H9 (cell line): ENCODE results near the gene TRPM3. TPM values are rescaled to one million over a fixed set of nuclear protein-coding genes. Genes with fewer than 3 reads are reported as not detected.

ENCODE experiments used
- DNase-seq: peaks from one replicate; pipeline ENCODE4 v3.0.0-alpha.2; 2017
- H2AFZ ChIP-seq: one replicate; pipeline ENCODE4 v1.6.1; 2013; ENCODE audit warnings: mild to moderate bottlenecking, low read length, control low read depth, moderate library complexity
- H2AK5ac ChIP-seq: 2 replicates; pipeline ENCODE4 v1.6.1; 2013; ENCODE audit warnings: low read length, control low read depth, mixed read lengths; ENCODE audit not compliant: insufficient read length
- H2BK120ac ChIP-seq: one replicate; pipeline ENCODE4 v1.6.1; 2013; ENCODE audit warnings: low read depth, mild to moderate bottlenecking, low read length, control low read depth, inconsistent platforms; ENCODE audit not compliant: poor library complexity, severe bottlenecking
- H2BK12ac ChIP-seq: 2 replicates; pipeline ENCODE4 v1.6.1; 2013; ENCODE audit warnings: low read length, control low read depth, mixed read lengths, low read depth; ENCODE audit not compliant: insufficient read length
- H2BK15ac ChIP-seq: 2 replicates; pipeline ENCODE4 v1.6.1; 2013; ENCODE audit warnings: low read depth, low read length, control low read depth
- H2BK20ac ChIP-seq: one replicate; pipeline ENCODE4 v1.6.1; 2013; ENCODE audit warnings: low read depth, mild to moderate bottlenecking, low read length, control low read depth, inconsistent platforms; ENCODE audit not compliant: poor library complexity, severe bottlenecking
- H2BK5ac ChIP-seq: 2 replicates; pipeline ENCODE4 v1.6.1; 2013; ENCODE audit warnings: low read length, control low read depth, mixed read lengths; ENCODE audit not compliant: insufficient read length
- H3K14ac ChIP-seq: 2 replicates; pipeline ENCODE4 v1.6.1; 2013; ENCODE audit warnings: low read length, control low read depth; ENCODE audit not compliant: insufficient read depth
- H3K18ac ChIP-seq: 2 replicates; pipeline ENCODE4 v1.6.1; 2013; ENCODE audit warnings: low read depth, mild to moderate bottlenecking, mixed read lengths, low read length, control low read depth; ENCODE audit not compliant: insufficient read length
- H3K23ac ChIP-seq: 2 replicates; pipeline ENCODE4 v1.6.1; 2013; ENCODE audit warnings: low read length, control low read depth, mixed read lengths, low read depth; ENCODE audit not compliant: insufficient read length
- H3K23me2 ChIP-seq: 2 replicates; pipeline ENCODE4 v1.6.1; 2013; ENCODE audit warnings: low read depth, mild to moderate bottlenecking, mixed read lengths, low read length, control low read depth; ENCODE audit not compliant: insufficient read length, poor library complexity, severe bottlenecking
- H3K27ac ChIP-seq: 2 replicates; pipeline ENCODE4 v1.5.1; 2013; ENCODE audit warnings: low read length, control low read depth, mixed read lengths, low read depth; ENCODE audit not compliant: insufficient read length
- H3K27me3 ChIP-seq: 2 replicates; pipeline ENCODE4 v1.6.1; 2013; ENCODE audit warnings: low read length, control low read depth, inconsistent platforms; ENCODE audit not compliant: insufficient read depth
- H3K4ac ChIP-seq: 2 replicates; pipeline ENCODE4 v1.6.1; 2013; ENCODE audit warnings: low read depth, mild to moderate bottlenecking, control low read depth, inconsistent platforms, low read length, moderate library complexity
- H3K4me1 ChIP-seq: 2 replicates; pipeline ENCODE4 v1.6.1; 2013; ENCODE audit warnings: low read length, control low read depth, inconsistent platforms; ENCODE audit not compliant: insufficient read depth
- H3K4me2 ChIP-seq: 2 replicates; pipeline ENCODE4 v1.6.1; 2013; ENCODE audit warnings: low read length, control low read depth, mixed read lengths; ENCODE audit not compliant: insufficient read length, insufficient read depth
- H3K56ac ChIP-seq: 2 replicates; pipeline ENCODE4 v1.6.1; 2013; ENCODE audit warnings: low read depth, mild to moderate bottlenecking, mixed read lengths, low read length, control low read depth; ENCODE audit not compliant: insufficient read length
- H3K79me1 ChIP-seq: 2 replicates; pipeline ENCODE4 v1.6.1; 2013; ENCODE audit warnings: low read depth, mild to moderate bottlenecking, moderate library complexity, low read length, control low read depth, inconsistent platforms; ENCODE audit not compliant: insufficient read depth, poor library complexity, severe bottlenecking
- H3K79me2 ChIP-seq: 2 replicates; pipeline ENCODE4 v1.6.1; 2013; ENCODE audit warnings: low read length, control low read depth, inconsistent platforms; ENCODE audit not compliant: insufficient read depth
- H3K9ac ChIP-seq: 2 replicates; pipeline ENCODE4 v1.6.1; 2013; ENCODE audit warnings: low read length, control low read depth, mixed read lengths; ENCODE audit not compliant: insufficient read length; ENCODE audit errors: extremely low read depth
- H3K9me3 ChIP-seq: one replicate; pipeline ENCODE4 v1.6.1; 2013; ENCODE audit warnings: low read depth, low read length, inconsistent platforms; ENCODE audit not compliant: control insufficient read depth
- H3T11ph ChIP-seq: one replicate; pipeline ENCODE4 v1.6.1; 2013; ENCODE audit warnings: mild to moderate bottlenecking, low read length, control low read depth, inconsistent platforms
- H4K20me1 ChIP-seq: one replicate; pipeline ENCODE4 v1.6.1; 2013; ENCODE audit not compliant: control insufficient read depth, insufficient read length, insufficient read depth
- H4K5ac ChIP-seq: 2 replicates; pipeline ENCODE4 v1.6.1; 2013; ENCODE audit warnings: low read depth, mild to moderate bottlenecking, mixed read lengths, low read length, control low read depth; ENCODE audit not compliant: insufficient read length
- H4K8ac ChIP-seq: replicated peaks from 2 replicates; pipeline ENCODE4 v1.6.1; 2013; ENCODE audit warnings: low read length, control low read depth, mixed read lengths, low read depth; ENCODE audit not compliant: insufficient read length
- H4K91ac ChIP-seq: 2 replicates; pipeline ENCODE4 v1.6.1; 2013; ENCODE audit warnings: low read depth, mild to moderate bottlenecking, moderate library complexity, mixed read lengths, low read length, control low read depth; ENCODE audit not compliant: insufficient read length
- H3K27ac Mint-ChIP-seq, 3 experiments: 2 replicates in 2 of 3; 3 replicates in 1 of 3; pipeline ENCODE4 v1.8.0; 2020 to 2021; ENCODE audit warnings: mixed read lengths in 3 of 3, mild to moderate bottlenecking in 1 of 3, moderate library complexity in 1 of 3
- H3K27me3 Mint-ChIP-seq: 2 replicates; pipeline ENCODE4 v1.8.0; 2021; ENCODE audit warnings: low read depth, mild to moderate bottlenecking, moderate library complexity, mixed read lengths
- H3K36me3 Mint-ChIP-seq, 3 experiments: 2 replicates in 2 of 3; 3 replicates in 1 of 3; pipeline ENCODE4 v1.8.0; 2020 to 2021; ENCODE audit warnings: low read depth in 3 of 3, mixed read lengths in 3 of 3; ENCODE audit not compliant: insufficient read depth in 1 of 3
- H3K4me1 Mint-ChIP-seq, 2 experiments: 2 replicates each; pipeline ENCODE4 v1.8.0; 2020; ENCODE audit warnings: mixed read lengths in 2 of 2
- H3K4me3 Mint-ChIP-seq, 2 experiments: 2 replicates in 1 of 2; 3 replicates in 1 of 2; pipeline ENCODE4 v1.8.0; 2020 to 2021; ENCODE audit warnings: mild to moderate bottlenecking in 2 of 2, mixed read lengths in 2 of 2, moderate library complexity in 1 of 2
- H3K9me3 Mint-ChIP-seq, 2 experiments: 2 replicates in 1 of 2; 3 replicates in 1 of 2; pipeline ENCODE4 v1.8.0; 2020; ENCODE audit warnings: mild to moderate bottlenecking in 2 of 2, mixed read lengths in 2 of 2, moderate library complexity in 1 of 2
- CTCF ChIP-seq: fragments of 200-600 bp; sonication (generic); conservative IDR thresholded peaks from 3 replicates; pipeline ENCODE4 v1.8.0; 2021; ENCODE audit warnings: antibody characterized with exemption, mild to moderate bottlenecking
- WGBS: extraction: QIAGEN DNeasy Blood & Tissue Kit; methylation state at CpG from one replicate; pipeline ENCODE4 v1.1.7; 2013; ENCODE audit warnings: missing lambda C conversion rate, low lambda C conversion rate, mixed read lengths; ENCODE audit not compliant: insufficient read length; ENCODE audit errors: extremely low coverage; 5-methylcytosine and 5-hydroxymethylcytosine counted together
- total RNA-seq: library from RNA; stranded (reverse); gene quantifications from 2 replicates; pipeline ENCODE4 v1.2.1, GENCODE V29; 2021

TRPM3 gene
- total RNA-seq, 1 experiment from 2014 or later, result 10.3 TPM

- H3K4me1 ChIP-seq, result no peaks in the 10 kb centered on the region
- Mint-ChIP-seq H3K36me3 (peaks cover 0 to 4% (median 0%) of the 10 kb centered on the region in 3 experiments; a peak in 3 of 7 replicates), H3K9me3 (peaks cover 0 to 3% of the 10 kb centered on the region in 2 experiments; a peak in 2 of 5 replicates), H3K27me3 (no peaks in the 10 kb centered on the region), H3K4me3 (no peak overlapping the region), H3K27ac (no peak overlapping the region), H3K4me1 (peaks cover 5 to 7% of the 10 kb centered on the region in 2 experiments)
- no peak overlapping the region for H4K5ac ChIP-seq
- H2BK20ac ChIP-seq, result no peak overlapping the region
- H2BK15ac ChIP-seq, result no peak overlapping the region
- H2AK5ac ChIP-seq, result no peak overlapping the region
- H3K4me2 ChIP-seq, result no peak overlapping the region
- no peak overlapping the region for H3K18ac ChIP-seq
- no peak overlapping the region for H3K9ac ChIP-seq
- H3K14ac ChIP-seq, result no peak overlapping the region
- H3K27me3 ChIP-seq, result no peaks in the 10 kb centered on the region
- H3K23me2 ChIP-seq, result no peaks in the 10 kb centered on the region
- no peaks in the 10 kb centered on the region for H3K79me1 ChIP-seq
- H4K20me1 ChIP-seq, result no peaks in the 10 kb centered on the region
- no peak overlapping the region for H3K56ac ChIP-seq
- no peak for DNase-seq
- H3K27ac ChIP-seq, result no peak overlapping the region
- H3T11ph ChIP-seq, result no peak overlapping the region
- TF ChIP-seq CTCF, result no peak
- no CpG with 5 or more reads among the region's 1 CpG for WGBS
- H3K9me3 ChIP-seq, result peaks cover 5% of the 10 kb centered on the region
- H4K8ac ChIP-seq, result no peak overlapping the region
- no peak overlapping the region for H3K4ac ChIP-seq
- no peak overlapping the region for H2BK5ac ChIP-seq
- no peak overlapping the region for H2BK12ac ChIP-seq
- H4K91ac ChIP-seq, result no peak overlapping the region
- H2BK120ac ChIP-seq, result no peak overlapping the region
- H3K79me2 ChIP-seq, result 0 out of 2 replicates have a peak, but pooled peaks cover under 1% of the 10 kb centered on the region
- H3K23ac ChIP-seq, result no peak overlapping the region
- no peak overlapping the region for H2AFZ ChIP-seq
Observed at GRCh38 chr9:70983723-70984295, 137.6 kb downstream of the TRPM3 start.
